H1 (cell line): ENCODE results near the gene AKR7A2.

Source experiments
- BACH1 ChIP-seq: IDR thresholded peaks from 2 replicates; pipeline ENCODE4 v1.6.1; 2012; ENCODE audit warnings: low read length, improper control_type of control experiment
- CBX5 ChIP-seq: fragments of 300-800, 300-1000 bp; sonication (generic); IDR thresholded peaks from 2 replicates; pipeline ENCODE4 v1.7.1; 2016; ENCODE audit warnings: antibody characterized with exemption, low read length, low read depth
- EP300 ChIP-seq, 2 experiments: IDR thresholded peaks; 1 replicate in 1 of 2; 2 replicates in 1 of 2; pipeline ENCODE4 v1.6.1; 2011 to 2012; ENCODE audit warnings: low read depth in 2 of 2, low read length in 2 of 2, mild to moderate bottlenecking in 2 of 2, borderline replicate concordance in 1 of 2, inconsistent platforms in 1 of 2, moderate library complexity in 1 of 2
- EZH2 ChIP-seq: fragments of 200-600 bp; sonication (generic); IDR thresholded peaks from 2 replicates; pipeline ENCODE4 v1.7.1; 2012; ENCODE audit warnings: low read depth, mild to moderate bottlenecking, moderate library complexity, low read length, inconsistent platforms; ENCODE audit not compliant: severe bottlenecking
- POLR2A ChIP-seq, 2 experiments: IDR thresholded peaks; 1 replicate in 1 of 2; 2 replicates in 1 of 2; pipeline ENCODE4 v1.6.1; 2011; ENCODE audit warnings: low read depth in 2 of 2, low read length in 2 of 2, mild to moderate bottlenecking in 2 of 2; ENCODE audit errors: control extremely low read depth in 1 of 2
- POLR2AphosphoS5 ChIP-seq: IDR thresholded peaks from 2 replicates; pipeline ENCODE4 v1.6.1; 2011; ENCODE audit warnings: low read depth, low read length
- RFX5 ChIP-seq: IDR thresholded peaks from 2 replicates; pipeline ENCODE4 v1.6.1; 2011; ENCODE audit warnings: low read depth, low read length, improper control_type of control experiment, borderline replicate concordance
- RNF2 ChIP-seq: fragments of 200-900, 300-1000 bp; sonication (generic); IDR thresholded peaks from 2 replicates; pipeline ENCODE4 v1.7.1; 2016; ENCODE audit warnings: borderline replicate concordance, low read depth, mild to moderate bottlenecking, antibody characterized with exemption, low read length; ENCODE audit not compliant: poor library complexity, severe bottlenecking; ENCODE audit errors: missing control alignments
- SUZ12 ChIP-seq: fragments of 200-600 bp; sonication (generic); IDR thresholded peaks from 2 replicates; pipeline ENCODE4 v1.6.1; 2012; ENCODE audit warnings: mild to moderate bottlenecking, inconsistent platforms, low read length, moderate library complexity, mixed read lengths
- TAF1 ChIP-seq: IDR thresholded peaks from 2 replicates; pipeline ENCODE4 v1.6.1; 2011; ENCODE audit warnings: mild to moderate bottlenecking, low read depth, low read length
- TF ChIP-seq, protein P1 (sequence below), 3 experiments: IDR thresholded peaks; 1 replicate in 2 of 3; 2 replicates in 1 of 3; pipeline versions ENCODE4 v1.5.1 to v1.6.1; 2011; ENCODE audit warnings: low read length in 3 of 3, mild to moderate bottlenecking in 3 of 3, inconsistent platforms in 2 of 3, low read depth in 1 of 3, moderate library complexity in 1 of 3; ENCODE audit not compliant: insufficient read depth in 1 of 3; ENCODE audit errors: control extremely low read depth in 1 of 3

DNA sequence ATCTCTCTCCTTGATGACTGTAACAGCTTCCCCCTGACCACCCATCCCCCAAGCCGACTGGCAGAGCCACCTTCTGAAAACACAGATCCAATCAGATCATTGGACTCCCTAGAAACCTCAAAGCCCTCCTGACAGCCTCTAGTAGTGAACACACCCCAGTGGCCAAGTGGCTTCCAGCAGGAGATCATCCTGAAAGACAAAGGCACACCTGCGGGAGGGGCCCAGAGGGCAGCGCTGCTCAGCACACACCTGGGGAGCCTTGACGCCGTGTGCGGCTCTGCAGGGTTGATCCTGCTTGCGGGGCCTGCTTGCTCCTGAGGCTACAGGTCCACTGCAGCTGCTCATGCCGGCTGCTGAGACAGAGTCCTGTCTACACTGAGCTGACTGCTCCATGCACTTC, 41.7 kb upstream of the AKR7A2 start:
- TF ChIP-seq, protein P1, sequence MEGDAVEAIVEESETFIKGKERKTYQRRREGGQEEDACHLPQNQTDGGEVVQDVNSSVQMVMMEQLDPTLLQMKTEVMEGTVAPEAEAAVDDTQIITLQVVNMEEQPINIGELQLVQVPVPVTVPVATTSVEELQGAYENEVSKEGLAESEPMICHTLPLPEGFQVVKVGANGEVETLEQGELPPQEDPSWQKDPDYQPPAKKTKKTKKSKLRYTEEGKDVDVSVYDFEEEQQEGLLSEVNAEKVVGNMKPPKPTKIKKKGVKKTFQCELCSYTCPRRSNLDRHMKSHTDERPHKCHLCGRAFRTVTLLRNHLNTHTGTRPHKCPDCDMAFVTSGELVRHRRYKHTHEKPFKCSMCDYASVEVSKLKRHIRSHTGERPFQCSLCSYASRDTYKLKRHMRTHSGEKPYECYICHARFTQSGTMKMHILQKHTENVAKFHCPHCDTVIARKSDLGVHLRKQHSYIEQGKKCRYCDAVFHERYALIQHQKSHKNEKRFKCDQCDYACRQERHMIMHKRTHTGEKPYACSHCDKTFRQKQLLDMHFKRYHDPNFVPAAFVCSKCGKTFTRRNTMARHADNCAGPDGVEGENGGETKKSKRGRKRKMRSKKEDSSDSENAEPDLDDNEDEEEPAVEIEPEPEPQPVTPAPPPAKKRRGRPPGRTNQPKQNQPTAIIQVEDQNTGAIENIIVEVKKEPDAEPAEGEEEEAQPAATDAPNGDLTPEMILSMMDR (IDR thresholded peaks at IDR 0.05; ENCODE audit: control extremely low read depth in 1 of 3, insufficient read depth in 1 of 3, low read depth in 1 of 3, low read length in 3 of 3), result peak in 2 of 3 experiments; percentile 17 to 19; a peak in 3 of 4 replicates
- TF ChIP-seq POLR2AphosphoS5 (no peak), TAF1 (no peak), BACH1 (no peak), EZH2 (no peak), RNF2 (no peak), CBX5 (no peak), RFX5 (no peak), POLR2A (IDR thresholded peaks at IDR 0.05; ENCODE audit: control extremely low read depth in 1 of 2, low read depth in 2 of 2, low read length in 2 of 2) (no peak), EP300 (IDR thresholded peaks at IDR 0.05; ENCODE audit: borderline replicate concordance in 1 of 2, low read depth in 2 of 2, low read length in 2 of 2) (peak in 1 of 2 experiments; percentile 81; a peak in 1 of 3 replicates), SUZ12 (no peak)
